GM18861 (cell line): ENCODE measurements around the gene NRP1.
"Not testable (repeated sequence)": the region's sequence is repeated elsewhere in the genome, so short reads cannot be mapped to it uniquely, and the experiment has no call there.

ENCODE experiments used
- ATAC-seq: cut with Tn5 transposase; IDR thresholded peaks from one replicate; pipeline ENCODE4 v1.9.1; 2021; ENCODE audit not compliant: unreplicated experiment

NRP1 gene

GRCh38 chr10:33240931-33241330 is 93.5 kb downstream of the NRP1 start:
- ATAC-seq, result no peak

GRCh38 chr10:33240258-33240657 is 94.2 kb downstream of the NRP1 start:
- no peak for ATAC-seq

DNA sequence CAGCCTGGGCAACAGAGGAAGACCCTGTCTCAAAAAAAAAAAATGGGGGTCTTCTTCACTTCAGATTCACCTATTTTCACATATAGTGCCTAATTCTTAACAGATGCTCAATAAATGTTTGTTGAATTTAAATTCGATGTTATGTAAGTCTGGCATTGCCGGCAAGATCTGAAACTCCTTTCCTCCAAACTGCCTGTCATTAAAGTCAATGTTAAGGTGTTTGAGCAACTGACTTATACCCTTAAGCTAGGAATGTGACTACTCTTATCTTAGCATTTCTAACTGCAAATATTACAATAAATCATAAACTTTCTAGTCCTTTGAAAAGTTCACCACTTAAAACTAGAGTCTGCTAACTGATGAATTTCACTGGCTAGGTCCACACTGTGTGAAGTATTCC is 95.2 kb downstream of the NRP1 start:
- no peak for ATAC-seq

DNA sequence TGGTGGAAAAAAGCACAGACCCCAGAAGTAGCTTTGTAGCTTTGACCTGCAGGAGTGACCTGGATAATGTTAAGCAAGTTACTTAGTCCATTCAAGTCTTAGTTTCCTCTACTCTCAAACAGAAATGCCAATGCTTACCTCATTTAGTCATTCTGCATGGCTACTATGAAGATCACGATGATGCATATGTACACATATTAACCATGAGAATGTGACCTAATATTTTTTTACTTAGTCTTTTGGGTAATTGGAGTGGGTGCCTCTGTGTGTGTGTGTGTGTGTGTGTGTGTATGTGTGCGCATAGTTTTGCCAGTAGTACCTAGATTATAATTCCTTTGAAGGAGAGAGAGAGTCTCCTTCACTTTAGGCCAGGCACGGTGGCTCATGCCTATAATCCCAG is 95.8 kb downstream of the NRP1 start:
- no peak for ATAC-seq

DNA sequence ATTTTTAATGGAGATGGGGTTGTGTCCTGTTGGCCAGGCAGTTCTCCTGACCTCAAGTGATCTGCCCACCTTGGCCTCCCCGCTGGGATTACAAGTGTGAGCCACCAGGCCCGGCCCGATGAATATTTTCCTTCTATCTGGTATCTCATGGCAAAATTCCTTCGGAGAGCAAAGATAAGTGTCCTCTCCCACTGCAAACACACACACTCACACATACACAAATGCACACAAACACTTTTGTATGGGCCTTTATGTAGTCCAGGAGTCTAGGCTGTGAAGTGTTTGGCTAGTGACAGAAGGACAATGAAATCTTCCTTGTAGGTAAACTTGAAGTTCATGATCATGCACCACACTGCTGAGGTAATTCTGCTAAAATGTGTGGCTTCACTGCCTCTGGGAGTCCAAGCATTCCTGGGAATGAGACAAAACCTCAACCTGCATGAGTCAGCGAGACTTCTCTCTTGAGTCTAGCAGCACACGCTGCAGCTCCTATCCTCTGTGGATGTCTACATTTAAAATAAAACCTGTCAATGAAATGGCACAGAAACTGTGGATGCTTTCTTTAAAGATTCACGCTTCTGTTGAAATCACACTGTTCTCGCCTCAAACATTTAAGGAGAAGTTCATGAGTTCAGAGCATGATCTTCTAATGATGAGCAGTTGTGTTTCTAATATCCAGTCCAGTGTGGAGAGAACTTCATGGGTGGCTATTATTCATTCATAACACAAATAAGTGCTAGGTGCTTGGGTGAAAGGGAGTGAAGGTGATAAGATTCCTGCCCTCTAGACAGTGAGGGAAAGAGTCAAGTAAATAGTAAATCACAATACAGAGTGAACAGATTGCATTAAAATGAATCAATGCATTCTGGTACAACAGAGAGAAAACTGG is 96.5 kb downstream of the NRP1 start:
- no peak for ATAC-seq

- no peak for ATAC-seq
These were observed 97.6 kb downstream of the NRP1 start for GRCh38 chr10:33236916-33237315.

- ATAC-seq, result no peak
These were observed 98.5 kb downstream of the NRP1 start for GRCh38 chr10:33235951-33236350.

GRCh38 chr10:33235251-33235884 is 99.1 kb downstream of the NRP1 start:
- ATAC-seq, result no peak

GRCh38 chr10:33234831-33235237 is 99.6 kb downstream of the NRP1 start:
- ATAC-seq, result no peak

- no peak for ATAC-seq
These were observed 100.8 kb downstream of the NRP1 start for GRCh38 chr10:33233635-33234034.

- no peak for ATAC-seq
These were observed 101.2 kb downstream of the NRP1 start for GRCh38 chr10:33233221-33233620.

GRCh38 chr10:33231621-33232350 is 102.7 kb downstream of the NRP1 start:
- no peak for ATAC-seq

DNA sequence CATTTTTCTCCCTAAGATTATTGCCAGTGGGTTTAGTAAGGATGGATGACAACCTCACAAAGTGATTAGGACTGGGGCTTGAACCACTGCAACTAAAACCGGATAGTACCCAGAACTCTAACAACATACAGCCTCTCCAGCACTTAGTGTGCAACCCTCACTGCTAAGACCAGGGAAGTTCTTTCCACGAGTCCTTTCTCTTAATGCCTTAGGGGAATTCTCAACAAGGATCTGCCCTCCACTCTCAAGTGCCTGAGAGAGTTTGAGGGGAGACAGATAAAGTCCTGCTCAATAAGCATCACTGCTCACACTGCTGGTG is 104.6 kb downstream of the NRP1 start:
- ATAC-seq, result no peak

GRCh38 chr10:33229252-33229948 is 105.1 kb downstream of the NRP1 start:
- no peak for ATAC-seq

DNA sequence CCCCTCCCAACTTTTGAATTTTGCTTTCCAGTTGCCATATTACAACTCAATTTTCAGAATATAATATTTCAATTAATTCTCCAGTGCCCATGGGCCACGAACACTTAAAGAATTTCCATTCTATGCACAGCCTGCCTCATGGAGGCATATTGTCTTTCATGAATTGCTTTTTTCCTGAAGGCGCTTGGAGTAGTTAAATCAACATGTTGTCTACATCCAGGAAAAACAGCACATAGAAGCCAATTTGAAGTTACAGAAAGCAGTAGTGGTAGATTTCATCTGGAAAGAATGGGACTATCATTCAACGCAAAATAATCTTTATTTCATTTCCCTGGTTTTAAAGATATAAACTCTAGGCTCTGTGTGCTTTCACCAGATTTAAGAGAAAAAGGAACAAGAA is 106.0 kb downstream of the NRP1 start:
- ATAC-seq, result no peak

DNA sequence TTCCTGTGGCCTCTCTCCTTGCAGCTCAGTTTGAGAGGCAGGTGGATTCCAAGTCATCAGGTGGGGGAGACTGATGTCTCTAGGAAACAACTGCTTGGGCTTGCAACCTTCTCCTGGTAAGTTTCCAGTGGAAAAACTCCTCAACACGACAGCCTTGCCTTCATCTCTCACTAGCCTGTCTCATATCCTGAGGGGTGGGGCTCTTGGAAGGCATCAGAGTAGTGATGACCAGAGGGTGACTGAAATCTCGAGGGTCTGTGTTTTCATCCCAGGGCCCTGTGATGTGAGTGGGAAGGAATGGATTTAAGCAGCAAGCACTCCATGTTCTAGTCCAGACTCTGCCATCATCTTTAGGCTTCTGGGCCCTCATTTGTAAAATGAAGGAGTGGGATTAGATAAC is 107.0 kb downstream of the NRP1 start:
- no peak for ATAC-seq

GRCh38 chr10:33224251-33224965 is 110.1 kb downstream of the NRP1 start:
- no peak for ATAC-seq

DNA sequence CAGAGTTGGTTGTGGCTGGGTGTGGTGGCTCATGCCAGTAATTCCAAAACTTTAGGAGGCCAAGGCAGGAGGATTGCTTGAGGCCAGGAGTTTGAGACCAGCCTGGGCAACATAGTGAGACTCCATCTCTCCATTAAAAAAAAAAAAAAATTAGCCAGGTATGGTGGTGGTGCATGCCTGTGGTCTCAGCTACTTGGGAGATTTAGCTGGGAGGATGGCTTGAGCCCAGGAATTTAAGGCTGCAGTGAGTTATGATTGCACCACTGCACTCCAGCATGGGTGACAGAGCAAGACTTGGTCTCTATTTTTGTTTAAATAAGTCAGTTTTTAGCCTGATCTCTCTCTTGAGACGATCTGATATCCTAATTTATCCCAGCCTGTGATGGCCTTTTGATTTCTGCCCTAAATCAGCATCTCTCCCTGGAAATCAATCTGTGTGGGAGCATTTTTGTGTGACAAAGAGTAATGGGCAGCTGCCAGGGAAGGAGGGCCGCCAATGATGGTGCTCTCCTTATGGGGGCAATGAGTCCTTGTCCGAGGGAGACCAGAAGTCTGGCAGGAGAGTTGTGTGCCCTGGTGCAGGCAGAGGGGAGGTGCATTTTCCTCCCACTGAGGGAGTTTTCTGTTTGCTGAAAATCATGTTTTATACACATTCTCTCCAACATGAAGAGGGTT is 111.0 kb downstream of the NRP1 start:
- ATAC-seq, result no peak

- not testable (repeated sequence) for ATAC-seq
These were observed 112.2 kb downstream of the NRP1 start for GRCh38 chr10:33222304-33222703.

- no peak for ATAC-seq
These were observed 116.6 kb downstream of the NRP1 start for GRCh38 chr10:33217854-33218253.
